Esophagus squamous epithelium (tissue), 4 donors: Measurements from ENCODE around the gene GPR161.

Experiments used
- POLR2A ChIP-seq, 4 donors: fragments of 450-650 bp; IDR thresholded peaks; one replicate each; pipeline ENCODE4 v1.6.1; 2017; ENCODE audit warnings: antibody characterized with exemption in 4 of 4, mild to moderate bottlenecking in 4 of 4, moderate library complexity in 3 of 4
- TF ChIP-seq, protein P1 (sequence below), 6 experiments: fragments of 450-650 bp in 4 of 6; fragments of 200-600 bp in 2 of 6; sonication (generic) in 2 of 6; IDR thresholded peaks; one replicate each; pipeline ENCODE4 v1.5.1; 2016 to 2019; ENCODE audit warnings: antibody characterized with exemption in 6 of 6, mild to moderate bottlenecking in 4 of 6, moderate library complexity in 4 of 6

- TF ChIP-seq, protein P1, sequence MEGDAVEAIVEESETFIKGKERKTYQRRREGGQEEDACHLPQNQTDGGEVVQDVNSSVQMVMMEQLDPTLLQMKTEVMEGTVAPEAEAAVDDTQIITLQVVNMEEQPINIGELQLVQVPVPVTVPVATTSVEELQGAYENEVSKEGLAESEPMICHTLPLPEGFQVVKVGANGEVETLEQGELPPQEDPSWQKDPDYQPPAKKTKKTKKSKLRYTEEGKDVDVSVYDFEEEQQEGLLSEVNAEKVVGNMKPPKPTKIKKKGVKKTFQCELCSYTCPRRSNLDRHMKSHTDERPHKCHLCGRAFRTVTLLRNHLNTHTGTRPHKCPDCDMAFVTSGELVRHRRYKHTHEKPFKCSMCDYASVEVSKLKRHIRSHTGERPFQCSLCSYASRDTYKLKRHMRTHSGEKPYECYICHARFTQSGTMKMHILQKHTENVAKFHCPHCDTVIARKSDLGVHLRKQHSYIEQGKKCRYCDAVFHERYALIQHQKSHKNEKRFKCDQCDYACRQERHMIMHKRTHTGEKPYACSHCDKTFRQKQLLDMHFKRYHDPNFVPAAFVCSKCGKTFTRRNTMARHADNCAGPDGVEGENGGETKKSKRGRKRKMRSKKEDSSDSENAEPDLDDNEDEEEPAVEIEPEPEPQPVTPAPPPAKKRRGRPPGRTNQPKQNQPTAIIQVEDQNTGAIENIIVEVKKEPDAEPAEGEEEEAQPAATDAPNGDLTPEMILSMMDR (IDR thresholded peaks at IDR 0.05) = no peak
- TF ChIP-seq POLR2A (IDR thresholded peaks at IDR 0.05) = no peak
Observed at GRCh38 chr1:168100315-168101002, 36.3 kb downstream of the GPR161 start.
